ENCODE measurements around the gene AK3. TPM values are rescaled to one million over a fixed set of nuclear protein-coding genes. Genes with fewer than 3 reads are reported as not detected.
"Not testable (repeated sequence)": the region's sequence is repeated elsewhere in the genome, so short reads cannot be mapped to it uniquely, and the experiment has no call there.

AK3 gene
- total RNA-seq, 1 donor from 2014 or later = 108 TPM

DNA sequence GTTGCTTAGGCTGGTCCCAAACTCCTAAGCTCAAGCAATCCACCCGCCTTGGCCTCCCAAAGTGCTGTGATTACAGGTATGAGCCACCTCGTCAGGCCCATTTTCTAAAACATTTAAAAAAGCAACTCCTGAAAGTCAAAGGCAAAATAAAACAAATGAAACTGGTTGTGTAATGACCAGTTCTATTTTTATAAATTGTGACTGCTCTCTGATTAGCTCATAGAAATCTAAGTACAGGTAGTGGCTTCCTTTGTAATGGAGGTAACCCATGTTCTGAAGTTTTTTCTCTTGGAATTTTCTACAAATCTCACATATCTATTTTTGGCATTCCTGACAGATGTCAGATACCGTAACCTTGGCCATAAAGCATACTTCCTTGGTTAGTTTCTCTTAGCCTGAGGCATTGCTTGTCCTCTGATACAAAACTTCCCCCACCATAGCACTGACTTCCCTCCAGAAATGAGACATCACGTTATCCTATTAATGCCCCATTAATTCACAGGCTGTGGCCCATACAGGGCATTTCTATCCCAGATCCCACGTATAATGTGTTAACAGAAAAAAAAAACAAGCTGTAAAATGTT is 14.1 kb upstream of the AK3 start:
- intact Hi-C loops (cut with DNase I) = loop anchor here (10.0 kb wide), 2 partner anchors 370 to 670 kb away; no protein-coding TSS in a partner anchor
- no peak for DNase-seq (ENCODE audit: low spot score)

DNA sequence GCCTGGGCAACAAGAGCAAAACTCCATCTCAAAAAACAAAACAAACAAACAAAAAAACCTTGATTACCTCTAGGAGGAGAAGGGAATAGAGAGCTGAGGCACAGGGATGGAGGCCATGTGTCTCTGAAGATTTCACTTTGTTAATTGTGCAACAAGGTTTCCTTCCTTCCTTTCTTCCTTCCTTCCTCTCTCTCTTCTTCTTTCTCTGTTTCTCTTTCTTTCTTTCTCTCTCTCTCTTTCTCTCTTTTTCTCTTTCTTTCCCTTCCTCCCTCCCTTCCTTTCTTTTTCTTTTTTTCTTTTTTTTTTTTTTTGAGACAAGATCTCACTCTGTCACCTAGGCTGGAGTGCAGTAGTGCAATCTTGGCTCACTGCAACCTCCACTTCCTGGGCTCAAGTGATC is 13.5 kb upstream of the AK3 start:
- intact Hi-C loops (cut with DNase I) = loop anchor here (10.0 kb wide), 2 partner anchors 370 to 670 kb away; no protein-coding TSS in a partner anchor
- not testable (repeated sequence) for DNase-seq (ENCODE audit: low spot score)

DNA sequence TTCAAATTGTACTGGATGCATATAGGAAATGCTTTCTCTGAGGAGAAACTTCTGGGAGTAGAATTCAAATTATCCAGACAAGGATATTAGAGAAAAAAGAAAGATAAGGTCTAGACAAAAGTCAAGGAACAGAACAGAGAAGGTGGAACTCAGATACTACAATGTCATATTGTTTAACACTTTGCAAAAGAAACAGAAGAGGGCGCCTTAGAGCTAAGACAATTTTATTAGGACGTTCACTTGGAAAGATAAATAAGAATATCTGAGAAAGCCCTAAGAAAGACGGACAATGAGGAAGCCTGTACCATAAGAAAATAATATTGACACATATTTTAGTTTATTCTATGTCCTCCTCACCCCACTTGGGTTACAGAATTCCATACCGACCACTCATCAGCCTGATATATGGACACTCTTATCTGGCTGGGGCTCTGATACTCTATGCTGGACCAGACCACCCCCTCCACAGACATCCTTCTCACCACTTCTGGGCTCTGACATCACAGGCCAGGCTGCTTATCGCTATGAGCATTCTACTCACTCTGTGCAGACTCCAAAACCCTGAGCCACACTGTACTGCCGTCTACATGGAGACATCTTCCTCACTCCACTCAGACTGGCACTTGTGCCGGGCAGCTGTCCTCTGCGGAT is 9.1 kb upstream of the AK3 start:
- intact Hi-C loops (cut with DNase I) = loop anchor here (10.0 kb wide), 2 partner anchors 365 to 675 kb away; no protein-coding TSS in a partner anchor

DNA sequence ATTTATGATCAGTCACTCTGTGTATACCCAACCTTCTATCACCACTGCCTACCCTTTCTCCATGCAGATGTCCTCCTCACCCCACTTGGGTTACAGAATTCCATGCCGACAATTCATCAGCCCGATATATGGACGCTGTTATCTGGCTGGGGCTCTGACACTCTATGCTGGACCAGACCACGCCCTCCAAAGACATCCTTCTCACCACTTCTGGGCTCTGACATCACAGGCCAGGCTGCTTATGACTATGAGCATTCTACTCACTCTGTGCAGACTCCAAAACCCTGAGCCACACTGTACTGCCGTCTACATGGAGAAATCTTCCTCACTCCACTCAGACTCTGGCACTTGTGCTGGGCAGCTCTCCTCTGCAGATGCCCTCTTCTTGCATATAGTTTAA is 7.6 kb upstream of the AK3 start:
- intact Hi-C loops (cut with DNase I) = no loop called here
- no peak for DNase-seq (ENCODE audit: low spot score)

More for the DNA sequence above, 9.1 kb upstream of the AK3 start:
- DNase-seq (ENCODE audit: low spot score) = no peak

DNA sequence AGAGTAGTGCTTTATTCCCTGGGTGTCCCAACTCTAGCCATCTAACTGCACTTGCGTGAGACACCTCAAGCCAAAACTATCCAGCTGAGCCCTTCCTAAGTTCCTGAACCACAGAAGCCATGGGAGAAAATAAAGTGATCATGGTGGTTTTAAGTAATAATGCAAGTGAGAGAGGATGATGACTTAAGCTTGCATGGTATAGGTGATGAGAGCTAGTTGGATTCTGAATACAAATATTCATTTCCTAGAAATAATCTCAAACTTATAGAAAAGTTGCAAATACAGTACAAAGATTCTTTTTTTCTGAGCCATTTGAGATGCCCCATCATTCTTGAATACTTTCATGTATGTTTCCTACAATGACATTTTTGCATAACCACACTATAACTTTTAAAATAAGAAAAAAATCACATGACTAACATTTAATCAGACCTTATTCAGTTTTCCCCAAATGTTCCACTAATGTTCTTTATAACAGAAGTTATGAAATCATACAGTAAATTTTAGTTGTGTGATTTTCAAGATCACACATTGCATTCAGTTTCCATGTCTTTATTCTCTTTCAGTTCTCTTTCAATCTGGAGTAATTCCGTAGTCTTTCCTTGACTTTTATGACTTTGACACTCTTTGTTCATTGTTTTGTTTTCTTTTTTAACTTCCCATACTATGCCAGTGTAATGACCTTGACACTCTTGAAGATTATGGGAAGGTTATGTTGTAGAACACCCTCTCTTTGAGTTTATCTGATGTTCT is 5.5 kb upstream of the AK3 start:
- intact Hi-C loops (cut with DNase I) = no loop called here

DNA sequence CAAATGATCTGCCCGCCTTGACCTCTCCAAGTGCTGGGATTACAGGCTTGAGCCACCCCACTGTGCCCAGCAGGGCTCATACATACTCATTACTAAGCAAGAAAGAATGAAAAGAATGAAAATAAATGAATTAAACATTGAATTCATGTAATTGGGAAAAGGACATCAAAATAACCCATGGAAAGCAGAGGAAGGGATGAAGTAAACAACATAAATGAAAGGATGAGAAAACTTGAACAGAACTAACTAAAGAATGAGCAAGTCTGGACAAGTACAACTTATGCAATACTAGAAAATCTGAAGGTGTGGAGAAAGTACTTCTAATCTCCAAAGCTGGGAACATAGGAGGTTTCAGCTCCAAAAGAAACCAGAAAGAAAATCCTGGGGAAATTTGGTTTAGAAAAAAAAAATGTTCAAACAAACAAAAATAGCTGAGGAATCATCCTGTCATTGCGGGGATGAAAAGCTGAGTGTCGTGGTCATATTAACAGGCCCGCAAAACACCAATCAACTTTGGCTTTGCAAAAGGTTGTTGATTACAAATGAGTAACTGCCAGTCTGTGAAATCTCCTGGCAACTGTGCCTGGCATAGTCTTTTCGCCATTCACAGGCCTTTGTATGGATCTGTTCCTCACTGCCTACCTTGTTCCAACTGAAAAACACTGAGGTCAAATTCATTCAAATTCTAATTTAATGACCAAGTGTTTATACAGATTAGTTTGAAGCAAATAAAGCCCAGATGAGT is 2.3 kb upstream of the AK3 start:
- intact Hi-C loops (cut with DNase I) = loop anchor here (5.0 kb wide), 1 partner anchor 66 kb away; the partner anchor contains the start of gene CDC37L1
- DNase-seq (ENCODE audit: low spot score) = no peak

More for the DNA sequence above, 5.5 kb upstream of the AK3 start:
- DNase-seq (ENCODE audit: low spot score) = no peak

DNA sequence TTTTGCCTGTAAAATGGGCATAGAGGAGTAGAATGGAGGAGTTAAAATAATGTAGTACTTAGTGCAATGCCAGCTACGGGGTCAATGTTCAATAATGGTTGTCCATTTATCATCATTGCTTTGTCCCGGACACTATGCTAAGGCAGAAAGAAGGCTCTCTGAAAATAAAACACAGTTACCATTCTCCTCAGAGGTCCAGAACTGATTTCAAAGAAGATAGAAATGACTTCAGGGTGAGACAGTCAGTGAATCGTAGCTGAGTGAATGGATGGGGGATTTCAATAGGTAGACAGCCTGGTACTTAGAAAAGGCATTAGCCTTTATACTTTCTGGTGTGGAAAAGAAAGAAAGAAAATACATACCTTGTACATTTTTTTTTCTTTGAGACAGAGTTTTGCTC is 1.2 kb upstream of the AK3 start:
- no peak for DNase-seq (ENCODE audit: low spot score)
- intact Hi-C loops (cut with DNase I) = loop anchor here (5.0 kb wide), 1 partner anchor 65 kb away; the partner anchor contains the start of gene CDC37L1

DNA sequence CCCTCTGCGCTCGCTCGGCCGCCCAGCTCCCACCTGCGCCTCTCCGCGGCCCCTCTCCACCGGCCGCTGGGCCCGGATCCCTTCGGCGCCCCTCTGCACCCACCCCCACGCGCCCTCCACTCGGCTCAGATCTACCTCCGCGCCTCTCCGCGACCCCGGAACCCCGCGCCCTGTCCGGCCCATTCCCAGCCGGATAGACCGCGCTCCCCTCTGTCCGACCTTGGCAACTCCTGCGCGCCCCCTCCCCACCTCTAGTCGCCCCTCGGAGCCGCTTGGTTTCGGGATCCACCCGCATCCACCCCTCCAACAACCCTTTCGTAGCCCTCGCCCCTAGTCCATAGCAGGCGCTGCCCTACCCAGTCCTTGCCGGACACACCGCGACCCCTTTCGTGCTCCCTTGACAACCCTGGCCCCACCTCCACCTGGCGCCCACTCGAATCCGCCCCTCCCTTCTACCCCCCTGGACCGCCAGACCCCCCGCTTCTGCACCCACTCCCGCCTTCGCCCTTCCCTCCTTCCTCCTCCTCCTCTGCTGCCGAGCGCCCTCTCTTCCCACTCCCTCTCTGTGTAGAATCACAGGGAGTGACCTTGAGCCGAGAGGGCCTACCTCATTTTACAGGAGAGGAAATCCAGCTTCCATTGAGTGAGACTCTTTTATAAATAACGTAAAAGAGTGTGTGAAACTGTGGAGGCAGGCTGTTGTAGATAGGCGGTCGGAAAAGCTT is 525 bp upstream of the AK3 start:
- intact Hi-C loops (cut with DNase I) = loop anchor here (1.0 to 5.0 kb wide), 2 partner anchors 64 to 79 kb away; partner anchors contain the start of genes CDC37L1 and PLPP6

DNA sequence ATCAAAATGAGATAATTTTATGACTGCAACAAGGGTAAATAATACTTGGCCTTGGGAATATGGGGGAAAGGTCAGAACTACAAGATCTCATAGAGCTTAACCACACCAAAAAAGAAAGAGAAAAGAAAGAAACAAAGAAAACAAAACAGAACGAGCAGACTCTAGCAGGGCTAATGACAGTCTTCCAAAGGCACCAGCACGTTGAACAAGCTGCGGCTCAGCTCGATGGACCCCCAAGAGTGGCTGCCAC is 689 bp downstream of the AK3 start:
- intact Hi-C loops (cut with DNase I) = loop anchor here (5.0 kb wide), 1 partner anchor 63 kb away; the partner anchor contains the start of gene CDC37L1
- DNase-seq (ENCODE audit: low spot score) = no peak

More for the DNA sequence above, 525 bp upstream of the AK3 start:
- peak; percentile 79 for DNase-seq (ENCODE audit: low spot score)

DNA sequence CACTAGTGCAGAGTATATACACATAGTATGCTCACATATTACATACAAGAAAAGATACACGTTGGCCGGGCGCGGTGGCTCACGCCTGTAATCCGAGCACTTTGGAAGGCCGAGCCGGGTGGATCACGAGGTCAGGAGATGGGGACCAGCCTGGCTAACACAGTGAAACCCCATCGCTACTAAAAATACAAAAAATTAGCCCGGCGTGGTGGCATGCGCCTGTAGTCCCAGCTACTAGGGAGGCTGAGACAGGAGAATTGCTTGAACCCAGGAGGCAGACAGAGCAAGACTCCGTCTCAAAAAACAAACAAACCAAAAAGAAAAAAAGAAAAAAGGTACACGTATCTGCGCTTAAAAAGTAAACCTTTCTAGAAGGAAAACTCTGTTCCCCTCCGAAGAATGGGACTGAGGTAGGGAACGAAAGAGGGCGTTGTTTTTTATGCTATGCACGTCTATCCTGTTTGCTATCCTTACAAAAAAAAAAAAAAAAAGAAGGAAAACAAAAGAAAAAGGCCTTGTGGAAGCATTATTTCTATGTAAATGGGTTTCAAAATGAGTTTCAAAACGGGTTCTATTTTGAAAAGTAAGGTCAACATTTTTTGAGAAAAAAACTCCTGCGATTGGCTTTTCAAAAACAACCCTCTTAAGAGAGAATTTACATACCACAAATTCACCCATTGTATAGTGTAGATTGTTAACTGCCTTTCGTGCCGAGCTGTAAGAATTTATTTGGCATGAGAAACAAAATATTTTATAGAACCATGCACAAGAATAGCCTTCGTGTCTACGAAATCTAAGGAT is 1.2 kb downstream of the AK3 start:
- intact Hi-C loops (cut with DNase I) = loop anchor here (5.0 kb wide), 1 partner anchor 62 kb away; the partner anchor contains the start of gene CDC37L1
- no peak for DNase-seq (ENCODE audit: low spot score)

DNA sequence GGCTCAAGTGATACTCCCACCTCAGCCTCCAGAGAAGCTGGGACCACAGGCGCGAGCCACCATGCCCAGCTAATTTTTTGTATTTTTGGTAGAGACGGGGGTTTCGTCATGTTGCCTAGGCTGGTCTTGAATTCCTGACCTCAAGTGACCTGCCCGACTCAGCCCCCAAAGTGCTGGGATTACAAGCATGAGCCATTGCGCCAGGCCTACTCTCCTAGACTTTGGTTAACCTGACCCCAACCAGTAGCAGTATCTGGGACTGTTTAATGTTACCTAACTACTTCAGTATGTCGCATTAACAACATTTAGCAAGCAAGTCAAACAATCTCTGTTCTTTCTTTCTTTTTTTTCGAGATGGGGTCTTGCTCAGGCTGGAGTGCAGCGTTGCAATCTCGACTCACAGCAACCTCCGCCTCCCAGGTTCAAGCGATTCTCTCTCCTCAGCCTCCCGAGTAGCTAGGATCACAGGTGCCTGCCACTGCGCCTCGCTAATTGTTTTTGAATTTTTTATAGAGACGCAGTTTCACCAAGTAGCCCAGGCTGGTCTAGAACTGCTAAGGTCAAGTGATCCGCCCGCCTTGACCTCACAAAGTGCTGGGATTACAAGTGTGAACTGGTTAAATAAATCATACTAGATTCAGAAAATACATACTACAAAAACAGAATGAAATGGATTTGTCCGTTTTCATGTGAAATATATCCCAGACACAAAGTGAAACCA is 2.0 kb downstream of the AK3 start:
- DNase-seq (ENCODE audit: low spot score) = no peak
- intact Hi-C loops (cut with DNase I) = no loop called here

DNA sequence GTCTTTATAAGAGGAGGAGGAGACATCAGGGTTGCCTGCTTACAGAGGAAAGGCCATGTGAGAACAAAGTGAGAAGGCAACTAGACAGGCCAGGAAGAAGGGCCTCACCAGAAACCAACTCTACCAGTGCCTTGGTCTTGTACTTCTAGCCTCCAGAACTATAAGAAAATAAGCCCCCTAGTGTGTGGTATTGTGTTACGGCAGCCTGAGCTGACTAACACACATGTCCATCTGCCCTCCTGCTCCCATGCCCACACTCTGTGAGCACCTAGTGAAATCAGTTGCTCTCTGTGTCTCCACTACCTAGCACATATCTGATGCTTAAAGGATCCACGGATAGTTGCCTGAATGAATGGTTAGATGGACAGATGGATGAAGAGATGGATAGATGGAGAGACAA is 6.9 kb downstream of the AK3 start:
- DNase-seq (ENCODE audit: low spot score) = no peak
- intact Hi-C loops (cut with DNase I) = no loop called here

DNA sequence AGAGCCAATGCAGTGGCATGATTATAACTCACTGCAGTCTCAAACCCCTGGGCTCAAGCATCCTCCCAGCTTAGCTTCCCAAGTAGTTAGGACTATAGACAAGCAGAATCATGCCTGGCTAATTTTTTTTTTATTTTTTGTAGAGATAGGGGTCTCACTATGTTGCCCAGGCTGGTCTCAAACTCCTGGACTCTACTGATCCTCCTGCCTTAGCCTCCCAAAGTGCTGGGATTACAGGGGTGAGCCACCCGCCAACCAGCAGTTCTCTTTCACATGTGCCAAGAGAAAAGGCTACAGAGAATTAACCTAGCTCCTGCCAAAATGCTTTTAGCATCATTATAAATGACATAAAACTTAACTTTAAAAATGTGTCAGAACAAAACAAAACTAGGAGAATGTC is 8.1 kb downstream of the AK3 start:
- DNase-seq (ENCODE audit: low spot score) = no peak
- intact Hi-C loops (cut with DNase I) = no loop called here

DNA sequence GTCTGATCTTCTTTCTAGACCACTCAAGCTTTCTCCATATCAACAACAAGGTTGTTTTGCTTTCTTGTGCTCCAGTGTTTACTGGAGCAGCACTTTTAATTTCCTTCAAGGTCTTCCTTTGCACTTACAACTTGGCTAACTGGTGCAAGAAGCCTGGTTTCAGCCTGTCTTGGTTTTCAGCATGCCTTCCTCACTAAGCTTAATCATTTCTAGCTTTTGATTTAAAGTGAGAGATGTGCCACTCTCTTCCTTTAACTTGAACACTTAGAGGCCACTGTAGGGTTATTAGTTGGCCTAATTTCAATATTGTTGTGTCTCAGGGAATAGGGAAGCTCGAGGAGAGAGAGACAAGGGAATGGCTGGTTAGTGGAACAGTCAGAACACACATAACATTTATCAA is 13.4 kb downstream of the AK3 start:
- no peak for DNase-seq (ENCODE audit: low spot score)
- intact Hi-C loops (cut with DNase I) = no loop called here

DNA sequence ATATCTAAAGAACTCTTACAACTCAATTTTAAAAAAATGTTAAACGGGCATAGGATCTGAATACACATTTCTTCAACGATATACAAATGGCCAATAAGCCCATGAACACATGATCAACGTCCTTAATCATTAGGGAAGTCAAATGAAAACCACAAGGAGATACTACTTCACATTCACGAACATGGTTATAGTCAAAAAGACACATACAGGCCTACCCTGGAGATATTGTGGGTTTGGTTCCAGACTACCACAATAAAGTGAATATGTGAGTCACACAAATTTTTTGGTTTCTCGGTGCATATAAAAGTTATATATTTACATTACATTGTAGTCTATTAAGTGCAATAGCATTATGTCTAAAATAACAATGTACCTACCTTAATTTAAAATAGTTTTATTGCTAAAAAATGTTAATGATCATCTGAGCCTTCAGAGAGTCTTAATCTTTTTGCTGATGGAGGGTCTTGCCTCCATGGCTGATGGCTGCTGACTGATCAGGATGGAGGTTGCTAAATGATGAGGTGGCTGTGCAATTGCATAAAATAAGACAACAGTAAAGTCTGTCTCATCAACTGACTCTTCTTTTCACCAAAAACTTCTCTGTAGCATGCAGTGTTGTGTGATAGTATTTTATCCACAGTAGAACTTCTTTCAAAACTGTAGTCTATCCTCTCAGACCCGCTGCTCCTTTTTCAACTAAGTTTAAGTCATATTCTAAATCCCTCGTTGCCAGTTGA is 15.1 kb downstream of the AK3 start:
- no peak for DNase-seq (ENCODE audit: low spot score)
- intact Hi-C loops (cut with DNase I) = no loop called here

DNA sequence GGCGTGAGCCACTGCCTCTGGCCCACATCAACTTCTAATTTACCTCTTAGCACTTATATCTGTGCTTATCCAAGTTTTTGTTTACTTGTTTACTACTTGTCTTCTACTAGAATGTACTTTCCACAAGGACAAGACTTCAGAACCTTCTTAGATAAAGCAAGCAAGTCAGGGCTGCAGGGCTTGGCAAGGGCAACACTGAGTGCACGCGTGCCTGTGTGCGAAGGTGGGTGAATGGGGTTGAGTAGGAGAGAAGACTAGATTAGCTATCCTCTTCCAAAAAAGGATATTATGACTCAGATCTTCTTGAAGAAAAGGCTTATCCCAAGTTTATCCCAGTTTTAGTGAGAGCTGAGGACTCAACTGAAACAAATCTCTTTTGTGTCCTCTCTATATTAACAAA is 19.3 kb downstream of the AK3 start:
- intact Hi-C loops (cut with DNase I) = no loop called here
- DNase-seq (ENCODE audit: low spot score) = no peak

DNA sequence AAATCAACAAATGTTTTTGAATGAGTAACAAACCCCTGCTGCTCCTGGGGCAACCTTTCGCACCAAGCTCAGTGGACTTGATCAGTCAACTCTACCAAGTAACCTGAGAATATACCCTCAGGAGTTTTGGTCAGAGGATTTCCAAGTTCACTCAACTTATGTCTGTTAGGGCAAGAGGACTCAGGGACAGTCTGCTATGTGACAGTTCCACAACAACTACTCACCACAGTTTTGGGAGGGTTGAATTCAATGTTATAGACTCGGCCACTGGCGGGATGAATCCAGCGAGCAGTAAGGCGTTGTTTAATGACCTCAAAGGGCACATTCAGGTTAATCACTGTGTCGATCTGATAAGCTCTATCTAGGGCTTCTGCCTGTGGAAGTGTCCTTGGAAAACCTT is 22.1 kb downstream of the AK3 start:
- no peak for DNase-seq (ENCODE audit: low spot score)

More for the DNA sequence above, 22.1 kb downstream of the AK3 start:
- intact Hi-C loops (cut with DNase I) = no loop called here

All from cardiac septum (tissue), 1 donor.